Panc1 (cell line): ENCODE results near the gene GMDS.

Experiments
- CTCF ChIP-seq: fragments of 450-650 bp; IDR thresholded peaks from 2 replicates; pipeline ENCODE4 v1.5.1; 2017; ENCODE audit warnings: mild to moderate bottlenecking
- SIN3A ChIP-seq: IDR thresholded peaks from 2 replicates; pipeline ENCODE4 v1.6.1; 2012; ENCODE audit warnings: low read depth, mild to moderate bottlenecking, low read length, moderate library complexity, borderline replicate concordance; ENCODE audit not compliant: insufficient read depth

DNA sequence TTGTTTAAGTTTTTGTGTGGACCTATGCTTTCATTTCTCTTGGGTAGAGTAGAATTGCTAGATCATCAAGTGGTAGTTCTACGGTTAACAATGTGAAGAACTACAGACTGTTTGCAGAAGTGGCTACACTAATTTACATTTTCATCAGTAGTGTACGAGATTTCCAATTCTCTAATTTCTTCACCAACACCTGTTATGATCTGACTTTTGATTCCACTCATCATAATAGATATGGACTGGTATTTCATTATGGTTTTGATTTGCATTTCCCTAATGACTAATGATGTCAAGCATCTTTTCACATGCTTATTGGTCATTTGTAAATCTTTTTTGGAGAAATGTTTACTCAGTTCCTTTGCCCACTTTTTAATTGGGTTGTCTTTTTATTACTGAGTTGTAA lies 244.4 kb downstream of the GMDS start:
- TF ChIP-seq SIN3A (no peak), CTCF (no peak)
